Measurements from ENCODE around the gene TMEM161A.
"Not testable (repeated sequence)": the region's sequence is repeated elsewhere in the genome, so short reads cannot be mapped to it uniquely, and the experiment has no call there.

Gene TMEM161A

GRCh38 chr19:19179548-19180441 is 41.5 kb upstream of the TMEM161A start:
- no peak overlapping the region for H3K18ac ChIP-seq (ENCODE audit: low read length)
- no peak overlapping the region for H2AK5ac ChIP-seq (ENCODE audit: low read length)
- no peak overlapping the region for H2AFZ ChIP-seq (ENCODE audit: insufficient read depth, low read length, poor library complexity)
- no peak overlapping the region for H4K8ac ChIP-seq (ENCODE audit: low read depth, low read length)
- H4K12ac ChIP-seq (ENCODE audit: low read depth, low read length): no peak overlapping the region
- H2BK120ac ChIP-seq (ENCODE audit: insufficient read depth, low read length, poor library complexity): no peak overlapping the region
- H3K79me1 ChIP-seq (ENCODE audit: low read length): no peaks in the 10 kb centered on the region
- no peaks in the 10 kb centered on the region for H3K79me2 ChIP-seq (ENCODE audit: control insufficient read depth, insufficient read depth, low read length, poor library complexity)
- no peak overlapping the region for H3K4ac ChIP-seq (ENCODE audit: low read depth, low read length)
- no peak overlapping the region for H4K91ac ChIP-seq (ENCODE audit: low read depth, low read length)
- H2BK5ac ChIP-seq (ENCODE audit: low read depth, low read length, poor library complexity): no peak overlapping the region
- no peak overlapping the region for H3K27ac ChIP-seq (ENCODE audit: low read depth, low read length)
- DNase-seq: no peak
- no peaks in the 10 kb centered on the region for H3K4me1 ChIP-seq (ENCODE audit: control insufficient read depth in 1 of 2, insufficient read depth in 2 of 2, low read length in 2 of 2)
- WGBS (ENCODE audit: extremely low coverage, insufficient coverage, insufficient read length): no CpG with 5 or more reads among the region's 17 CpGs
- H3K23ac ChIP-seq (ENCODE audit: low read length): no peak overlapping the region
- H2BK12ac ChIP-seq (ENCODE audit: low read length): no peak overlapping the region
- peaks cover 24 to 25% of the 10 kb centered on the region in 2 experiments for H3K36me3 ChIP-seq (ENCODE audit: control insufficient read depth in 1 of 2, insufficient read depth in 2 of 2, low read length in 2 of 2)
- H3K4me3 ChIP-seq (ENCODE audit: low read depth, low read length): no peak overlapping the region
- H3K4me2 ChIP-seq (ENCODE audit: low read length): no peak overlapping the region
- H3K27me3 ChIP-seq (ENCODE audit: insufficient read depth, low read length): no peaks in the 10 kb centered on the region
- no peak overlapping the region for H3K9ac ChIP-seq (ENCODE audit: low read length)
- H3K9me3 ChIP-seq (ENCODE audit: insufficient read depth, low read depth, low read length): peaks cover 4% of the 10 kb centered on the region
- no peak overlapping the region for H3K14ac ChIP-seq (ENCODE audit: low read length)

GRCh38 chr19:19176950-19177349 is 38.7 kb upstream of the TMEM161A start:
- no peak for DNase-seq
- WGBS (ENCODE audit: extremely low coverage, insufficient coverage, insufficient read length): no CpG with 5 or more reads among the region's 8 CpGs
- Histone ChIP-seq H3K9me3 (ENCODE audit: insufficient read depth, low read depth, low read length) (no peaks in the 10 kb centered on the region), H3K4me2 (ENCODE audit: low read length) (no peak overlapping the region), H3K27me3 (ENCODE audit: insufficient read depth, low read length) (no peaks in the 10 kb centered on the region), H3K9ac (ENCODE audit: low read length) (no peak overlapping the region), H3K4me3 (ENCODE audit: low read depth, low read length) (no peak overlapping the region), H4K12ac (ENCODE audit: low read depth, low read length) (no peak overlapping the region), H2AK5ac (ENCODE audit: low read length) (no peak overlapping the region), H3K4me1 (ENCODE audit: control insufficient read depth in 1 of 2, insufficient read depth in 2 of 2, low read length in 2 of 2) (no peaks in the 10 kb centered on the region), H3K4ac (ENCODE audit: low read depth, low read length) (no peak overlapping the region), H3K79me2 (ENCODE audit: control insufficient read depth, insufficient read depth, low read length, poor library complexity) (no peaks in the 10 kb centered on the region), H2BK120ac (ENCODE audit: insufficient read depth, low read length, poor library complexity) (no peak overlapping the region), H2AFZ (ENCODE audit: insufficient read depth, low read length, poor library complexity) (no peak overlapping the region), H3K18ac (ENCODE audit: low read length) (no peak overlapping the region), H3K36me3 (ENCODE audit: control insufficient read depth in 1 of 2, insufficient read depth in 2 of 2, low read length in 2 of 2) (peaks cover 16 to 18% of the 10 kb centered on the region in 2 experiments), H4K91ac (ENCODE audit: low read depth, low read length) (no peak overlapping the region), H3K27ac (ENCODE audit: low read depth, low read length) (no peak overlapping the region), H2BK5ac (ENCODE audit: low read depth, low read length, poor library complexity) (no peak overlapping the region), H3K23ac (ENCODE audit: low read length) (no peak overlapping the region), H3K14ac (ENCODE audit: low read length) (no peak overlapping the region), H3K79me1 (ENCODE audit: low read length) (no peaks in the 10 kb centered on the region), H4K8ac (ENCODE audit: low read depth, low read length) (no peak overlapping the region), H2BK12ac (ENCODE audit: low read length) (no peak overlapping the region)

GRCh38 chr19:19173243-19173642 is 35.0 kb upstream of the TMEM161A start:
- H2AK5ac ChIP-seq (ENCODE audit: low read length); H4K8ac ChIP-seq (ENCODE audit: low read depth, low read length); H2BK5ac ChIP-seq (ENCODE audit: low read depth, low read length, poor library complexity); H3K14ac ChIP-seq (ENCODE audit: low read length); H3K4me1 ChIP-seq (ENCODE audit: control insufficient read depth in 1 of 2, insufficient read depth in 2 of 2, low read length in 2 of 2); H3K79me2 ChIP-seq (ENCODE audit: control insufficient read depth, insufficient read depth, low read length, poor library complexity); H3K4me3 ChIP-seq (ENCODE audit: low read depth, low read length); H2BK12ac ChIP-seq (ENCODE audit: low read length); H3K4ac ChIP-seq (ENCODE audit: low read depth, low read length); H3K9me3 ChIP-seq (ENCODE audit: insufficient read depth, low read depth, low read length); H4K12ac ChIP-seq (ENCODE audit: low read depth, low read length); DNase-seq; H3K4me2 ChIP-seq (ENCODE audit: low read length); H2BK120ac ChIP-seq (ENCODE audit: insufficient read depth, low read length, poor library complexity); H3K18ac ChIP-seq (ENCODE audit: low read length); H3K23ac ChIP-seq (ENCODE audit: low read length); H3K27ac ChIP-seq (ENCODE audit: low read depth, low read length); H3K9ac ChIP-seq (ENCODE audit: low read length); H2AFZ ChIP-seq (ENCODE audit: insufficient read depth, low read length, poor library complexity); H3K79me1 ChIP-seq (ENCODE audit: low read length); H4K91ac ChIP-seq (ENCODE audit: low read depth, low read length); H3K27me3 ChIP-seq (ENCODE audit: insufficient read depth, low read length): not testable (repeated sequence)
- no CpG with 5 or more reads among the region's 5 CpGs for WGBS (ENCODE audit: extremely low coverage, insufficient coverage, insufficient read length)
- H3K36me3 ChIP-seq (ENCODE audit: control insufficient read depth in 1 of 2, insufficient read depth in 2 of 2, low read length in 2 of 2): peaks cover 4 to 10% of the 10 kb centered on the region in 2 experiments

GRCh38 chr19:19171821-19172532 is 33.7 kb upstream of the TMEM161A start:
- Histone ChIP-seq H3K9me3 (ENCODE audit: insufficient read depth, low read depth, low read length) (no peaks in the 10 kb centered on the region), H3K4me1 (ENCODE audit: control insufficient read depth in 1 of 2, insufficient read depth in 2 of 2, low read length in 2 of 2) (peaks cover 0 to 5% of the 10 kb centered on the region in 2 experiments), H2BK12ac (ENCODE audit: low read length) (no peak overlapping the region), H3K27ac (ENCODE audit: low read depth, low read length) (no peak overlapping the region), H3K79me2 (ENCODE audit: control insufficient read depth, insufficient read depth, low read length, poor library complexity) (no peaks in the 10 kb centered on the region), H3K4ac (ENCODE audit: low read depth, low read length) (no peak overlapping the region), H2BK120ac (ENCODE audit: insufficient read depth, low read length, poor library complexity) (no peak overlapping the region), H3K79me1 (ENCODE audit: low read length) (no peaks in the 10 kb centered on the region), H4K12ac (ENCODE audit: low read depth, low read length) (no peak overlapping the region), H2BK5ac (ENCODE audit: low read depth, low read length, poor library complexity) (no peak overlapping the region), H3K9ac (ENCODE audit: low read length) (no peak overlapping the region), H4K91ac (ENCODE audit: low read depth, low read length) (peak overlapping the region; percentile 26), H3K36me3 (ENCODE audit: control insufficient read depth in 1 of 2, insufficient read depth in 2 of 2, low read length in 2 of 2) (peaks cover 0 to 4% of the 10 kb centered on the region in 2 experiments), H3K18ac (ENCODE audit: low read length) (no peak overlapping the region), H3K23ac (ENCODE audit: low read length) (no peak overlapping the region), H2AFZ (ENCODE audit: insufficient read depth, low read length, poor library complexity) (no peak overlapping the region), H3K14ac (ENCODE audit: low read length) (no peak overlapping the region), H2AK5ac (ENCODE audit: low read length) (no peak overlapping the region), H3K4me3 (ENCODE audit: low read depth, low read length) (no peak overlapping the region), H3K27me3 (ENCODE audit: insufficient read depth, low read length) (no peaks in the 10 kb centered on the region), H3K4me2 (ENCODE audit: low read length) (no peak overlapping the region), H4K8ac (ENCODE audit: low read depth, low read length) (no peak overlapping the region)
- no CpG with 5 or more reads among the region's 8 CpGs for WGBS (ENCODE audit: extremely low coverage, insufficient coverage, insufficient read length)
- DNase-seq: no peak
